Measurements from ENCODE around the gene ALPL. TPM values are rescaled to one million over a fixed set of nuclear protein-coding genes. Genes with fewer than 3 reads are reported as not detected.
"Not testable (repeated sequence)": the region's sequence is repeated elsewhere in the genome, so short reads cannot be mapped to it uniquely, and the experiment has no call there.

ALPL gene
- total RNA-seq, 6 donors from 2014 or later = 72.3 to 327 (median 182) TPM

- Histone ChIP-seq H3K36me3 (no peaks in the 10 kb centered on the region), H3K9me3 (no peaks in the 10 kb centered on the region), H3K27me3 (no peaks in the 10 kb centered on the region), H3K4me3 (no peak overlapping the region), H3K4me1 (peaks cover 0 to 27% (median 8%) of the 10 kb centered on the region in 4 donors), H3K27ac (peak overlapping the region in 1 of 4 donors; percentile 5)
- DNase-seq = peak in 1 of 2 donors; percentile 60
- TF ChIP-seq EP300 (IDR thresholded peaks at IDR 0.05) = no peak
- TF ChIP-seq POLR2AphosphoS5 (IDR thresholded peaks at IDR 0.05) = no peak
- no peak for TF ChIP-seq POLR2A (IDR thresholded peaks at IDR 0.05)
- TF ChIP-seq CTCF (IDR thresholded peaks at IDR 0.05) = no peak
- 88 to 93% methylated on average over 16 of the region's 16 CpGs for WGBS, 2 donors
- no peak for ATAC-seq (ENCODE audit: low FRiP score in 2 of 2)
Measured at GRCh38 chr1:21518774-21519455, 9.7 kb downstream of the ALPL start.

- not testable (repeated sequence) for H3K4me3 ChIP-seq; H3K27me3 ChIP-seq; H3K9me3 ChIP-seq; H3K36me3 ChIP-seq; ATAC-seq (ENCODE audit: low FRiP score in 2 of 2)
- 85 to 91% methylated on average over 11 of the region's 11 CpGs for WGBS, 2 donors
- Histone ChIP-seq H3K4me1 (peaks cover 0 to 33% (median 8%) of the 10 kb centered on the region in 4 donors), H3K27ac (peak overlapping the region in 1 of 4 donors; percentile 18)
- DNase-seq = peak in 1 of 2 donors; percentile 42
Measured at GRCh38 chr1:21519486-21520070, 10.4 kb downstream of the ALPL start.

- TF ChIP-seq EP300 (IDR thresholded peaks at IDR 0.05) (no peak), POLR2AphosphoS5 (IDR thresholded peaks at IDR 0.05) (no peak), POLR2A (IDR thresholded peaks at IDR 0.05) (no peak), CTCF (IDR thresholded peaks at IDR 0.05) (no peak)
- no peak overlapping the region for H3K4me3 ChIP-seq
- H3K4me1 ChIP-seq = peaks cover 0 to 39% (median 16%) of the 10 kb centered on the region in 4 donors
- 82 to 85% methylated on average over 15 to 16 of the region's 16 CpGs for WGBS, 2 donors
- no peaks in the 10 kb centered on the region for H3K36me3 ChIP-seq
- ATAC-seq (ENCODE audit: low FRiP score in 2 of 2) (no peak), DNase-seq (no peak)
- H3K9me3 ChIP-seq = no peaks in the 10 kb centered on the region
- H3K27me3 ChIP-seq = no peaks in the 10 kb centered on the region
- H3K27ac ChIP-seq = no peak overlapping the region
Measured at GRCh38 chr1:21520899-21521716, 11.9 kb downstream of the ALPL start.

GRCh38 chr1:21521717-21522060, 12.5 kb downstream of the ALPL start:
- 96 to 99% methylated on average over 4 of the region's 4 CpGs for WGBS, 2 donors
- Histone ChIP-seq H3K9me3 (no peaks in the 10 kb centered on the region), H3K27me3 (no peaks in the 10 kb centered on the region), H3K36me3 (no peaks in the 10 kb centered on the region), H3K27ac (no peak overlapping the region), H3K4me3 (no peak overlapping the region), H3K4me1 (peaks cover 0 to 34% (median 16%) of the 10 kb centered on the region in 4 donors)
- ATAC-seq (ENCODE audit: low FRiP score in 2 of 2) = no peak
- no peak for TF ChIP-seq POLR2A (IDR thresholded peaks at IDR 0.05)
- TF ChIP-seq EP300 (IDR thresholded peaks at IDR 0.05) = no peak
- no peak for TF ChIP-seq POLR2AphosphoS5 (IDR thresholded peaks at IDR 0.05)
- DNase-seq = no peak

GRCh38 chr1:21522525-21523038, 13.4 kb downstream of the ALPL start:
- no peaks in the 10 kb centered on the region for H3K27me3 ChIP-seq
- H3K36me3 ChIP-seq = no peaks in the 10 kb centered on the region
- ATAC-seq (ENCODE audit: low FRiP score in 2 of 2) (no peak), DNase-seq (no peak)
- TF ChIP-seq POLR2AphosphoS5 (IDR thresholded peaks at IDR 0.05) (no peak), CTCF (IDR thresholded peaks at IDR 0.05) (no peak)
- no peak overlapping the region for H3K4me3 ChIP-seq
- H3K27ac ChIP-seq = peak overlapping the region in 1 of 4 donors; percentile 85
- 83 to 84% methylated on average over 11 of the region's 11 CpGs for WGBS, 2 donors
- H3K4me1 ChIP-seq = peaks cover 0 to 30% (median 15%) of the 10 kb centered on the region in 4 donors
- no peaks in the 10 kb centered on the region for H3K9me3 ChIP-seq

All from upper lobe of left lung (tissue), 6 donors.